ENCODE results near the gene KNDC1. TPM values are rescaled to one million over a fixed set of nuclear protein-coding genes. Genes with fewer than 3 reads are reported as not detected.
A peak's percentile ranks its signal among the peaks of the same experiment; 100 is the strongest.

Gene KNDC1
- total RNA-seq, 2 donors from 2014 or later, result 6.5 to 9.6 TPM

- Histone ChIP-seq H3K36me3 (ENCODE audit: control insufficient read depth, insufficient read depth, low read length) (no peaks in the 10 kb centered on the region), H3K27ac (ENCODE audit: low read depth, low read length) (no peak overlapping the region), H3K9ac (ENCODE audit: extremely low read depth, low read length, poor library complexity, severe bottlenecking) (no peak overlapping the region), H3K9me3 (ENCODE audit: control insufficient read depth, low read length) (no peaks in the 10 kb centered on the region), H3K4me1 (ENCODE audit: control insufficient read depth, insufficient read depth, low read length) (no peaks in the 10 kb centered on the region), H3K27me3 (ENCODE audit: control insufficient read depth, insufficient read depth, low read length, poor library complexity, severe bottlenecking) (peaks cover 80% of the 10 kb centered on the region), H3K4me3 (ENCODE audit: low read length) (no peak overlapping the region)
- Mint-ChIP-seq H3K36me3 (ENCODE audit: low read depth) (peaks cover 3% of the 10 kb centered on the region), H3K4me1 (peaks cover 14% of the 10 kb centered on the region), H3K9me3 (peaks cover 2% of the 10 kb centered on the region), H3K4me3 (peak overlapping the region; percentile 75), H3K27me3 (ENCODE audit: insufficient read depth) (peaks cover 63% of the 10 kb centered on the region), H3K27ac (no peak overlapping the region)
- 19% methylated on average over 48 of the region's 48 CpGs; no CpG with 5 or more reads in 1 of the 2 experiments for WGBS, 2 experiments (ENCODE audit: insufficient coverage in 1 of 2, insufficient read length in 1 of 2)
- peak; percentile 71 for DNase-seq
- no peak for TF ChIP-seq CTCF (conservative IDR thresholded peaks at IDR 0.05)
Measured at GRCh38 chr10:133235265-133235855, 75.3 kb downstream of the KNDC1 start.

- H3K27me3 Mint-ChIP-seq (ENCODE audit: insufficient read depth), result peaks cover 61% of the 10 kb centered on the region
- no peak for TF ChIP-seq CTCF (conservative IDR thresholded peaks at IDR 0.05)
- no peak overlapping the region for H3K4me3 ChIP-seq (ENCODE audit: low read length)
Measured at GRCh38 chr10:133235932-133236331, 75.9 kb downstream of the KNDC1 start.

GRCh38 chr10:133236401-133237240, 76.6 kb downstream of the KNDC1 start:
- no peaks in the 10 kb centered on the region for H3K4me1 ChIP-seq (ENCODE audit: control insufficient read depth, insufficient read depth, low read length)
- DNase-seq, result peak; percentile 82
- H3K4me3 ChIP-seq (ENCODE audit: low read length), result peak overlapping the region; percentile 79
- Mint-ChIP-seq H3K9me3 (no peaks in the 10 kb centered on the region), H3K4me1 (peaks cover 12% of the 10 kb centered on the region), H3K27me3 (ENCODE audit: insufficient read depth) (peaks cover 55% of the 10 kb centered on the region), H3K4me3 (peak overlapping the region; percentile 75), H3K27ac (no peak overlapping the region), H3K36me3 (ENCODE audit: low read depth) (peaks cover 12% of the 10 kb centered on the region)
- no peaks in the 10 kb centered on the region for H3K36me3 ChIP-seq (ENCODE audit: control insufficient read depth, insufficient read depth, low read length)
- peaks cover 67% of the 10 kb centered on the region for H3K27me3 ChIP-seq (ENCODE audit: control insufficient read depth, insufficient read depth, low read length, poor library complexity, severe bottlenecking)
- H3K9me3 ChIP-seq (ENCODE audit: control insufficient read depth, low read length), result no peaks in the 10 kb centered on the region
- 1 to 2% methylated on average over 33 to 103 of the region's 103 CpGs for WGBS, 2 experiments (ENCODE audit: insufficient coverage in 1 of 2, insufficient read length in 1 of 2)
- TF ChIP-seq CTCF (conservative IDR thresholded peaks at IDR 0.05), result no peak
- H3K27ac ChIP-seq (ENCODE audit: low read depth, low read length), result no peak overlapping the region
- no peak overlapping the region for H3K9ac ChIP-seq (ENCODE audit: extremely low read depth, low read length, poor library complexity, severe bottlenecking)

More at GRCh38 chr10:133235932-133236331, 75.9 kb downstream of the KNDC1 start:
- peak overlapping the region; percentile 75 for H3K4me3 Mint-ChIP-seq
- H3K36me3 Mint-ChIP-seq (ENCODE audit: low read depth), result peaks cover 7% of the 10 kb centered on the region
- no peak overlapping the region for H3K27ac Mint-ChIP-seq
- WGBS, 2 experiments (ENCODE audit: insufficient coverage in 1 of 2, insufficient read length in 1 of 2), result 8 to 11% methylated on average over 10 to 18 of the region's 18 CpGs
- Histone ChIP-seq H3K4me1 (ENCODE audit: control insufficient read depth, insufficient read depth, low read length) (no peaks in the 10 kb centered on the region), H3K9ac (ENCODE audit: extremely low read depth, low read length, poor library complexity, severe bottlenecking) (no peak overlapping the region), H3K27me3 (ENCODE audit: control insufficient read depth, insufficient read depth, low read length, poor library complexity, severe bottlenecking) (peaks cover 74% of the 10 kb centered on the region), H3K36me3 (ENCODE audit: control insufficient read depth, insufficient read depth, low read length) (no peaks in the 10 kb centered on the region), H3K27ac (ENCODE audit: low read depth, low read length) (no peak overlapping the region), H3K9me3 (ENCODE audit: control insufficient read depth, low read length) (no peaks in the 10 kb centered on the region)
- peak; percentile 69 for DNase-seq
- H3K4me1 Mint-ChIP-seq, result peaks cover 14% of the 10 kb centered on the region
- peaks cover 2% of the 10 kb centered on the region for H3K9me3 Mint-ChIP-seq
